Myocyte (in vitro differentiated cells): ENCODE measurements around the gene CSF1. TPM values are rescaled to one million over a fixed set of nuclear protein-coding genes. Genes with fewer than 3 reads are reported as not detected.

Source experiments
- DNase-seq: peaks from one replicate; pipeline ENCODE4 v3.0.0-alpha.2; 2012; ENCODE audit warnings: low read depth
- total RNA-seq: library from RNA; depleted of rRNA; stranded (reverse); fragments of >200 nt; gene quantifications from 2 replicates; pipeline ENCODE4 v1.2.3, GENCODE V29; 2014

CSF1 gene
- total RNA-seq, 1 donor from 2014 or later, result 33.8 TPM

DNA sequence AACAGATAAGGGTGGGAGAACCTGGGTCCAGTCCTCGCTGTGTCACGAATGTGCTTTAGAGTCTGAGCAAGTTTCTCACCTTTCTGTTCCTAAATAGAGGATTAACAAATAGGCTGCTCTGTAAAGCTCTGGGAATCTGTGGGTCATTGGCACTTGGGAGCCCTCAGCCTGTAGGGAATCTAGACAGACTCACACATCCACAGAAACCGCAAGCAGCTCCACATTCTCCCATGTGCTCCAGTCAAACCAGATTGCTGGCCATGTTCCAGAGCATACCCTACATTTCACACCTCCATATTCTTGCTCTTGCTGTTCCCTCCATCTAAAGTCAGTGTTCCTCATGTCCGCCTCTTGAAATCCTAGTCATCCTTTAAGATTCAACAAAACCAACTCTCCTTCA, 66.1 kb downstream of the CSF1 start:
- no peak for DNase-seq

DNA sequence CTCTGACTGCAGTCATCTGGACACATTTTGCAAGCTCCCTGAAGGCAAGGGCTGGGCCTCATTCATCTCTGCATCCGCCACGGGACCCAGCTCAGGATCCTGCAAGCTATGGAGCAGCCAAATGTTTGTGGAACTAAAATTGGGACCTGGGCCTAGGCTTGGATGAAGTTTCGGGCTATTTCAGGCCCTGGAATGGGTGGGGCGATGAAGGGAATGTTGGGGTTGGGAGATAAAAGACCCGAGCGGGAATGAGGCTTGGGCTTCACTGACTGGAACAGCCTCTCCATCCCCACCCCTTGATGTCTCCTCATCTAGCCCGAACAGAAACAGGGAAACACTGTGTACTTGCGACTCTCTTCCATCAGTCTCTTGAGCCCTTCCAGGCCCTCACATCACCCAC, 66.6 kb downstream of the CSF1 start:
- peak; percentile 18 for DNase-seq

DNA sequence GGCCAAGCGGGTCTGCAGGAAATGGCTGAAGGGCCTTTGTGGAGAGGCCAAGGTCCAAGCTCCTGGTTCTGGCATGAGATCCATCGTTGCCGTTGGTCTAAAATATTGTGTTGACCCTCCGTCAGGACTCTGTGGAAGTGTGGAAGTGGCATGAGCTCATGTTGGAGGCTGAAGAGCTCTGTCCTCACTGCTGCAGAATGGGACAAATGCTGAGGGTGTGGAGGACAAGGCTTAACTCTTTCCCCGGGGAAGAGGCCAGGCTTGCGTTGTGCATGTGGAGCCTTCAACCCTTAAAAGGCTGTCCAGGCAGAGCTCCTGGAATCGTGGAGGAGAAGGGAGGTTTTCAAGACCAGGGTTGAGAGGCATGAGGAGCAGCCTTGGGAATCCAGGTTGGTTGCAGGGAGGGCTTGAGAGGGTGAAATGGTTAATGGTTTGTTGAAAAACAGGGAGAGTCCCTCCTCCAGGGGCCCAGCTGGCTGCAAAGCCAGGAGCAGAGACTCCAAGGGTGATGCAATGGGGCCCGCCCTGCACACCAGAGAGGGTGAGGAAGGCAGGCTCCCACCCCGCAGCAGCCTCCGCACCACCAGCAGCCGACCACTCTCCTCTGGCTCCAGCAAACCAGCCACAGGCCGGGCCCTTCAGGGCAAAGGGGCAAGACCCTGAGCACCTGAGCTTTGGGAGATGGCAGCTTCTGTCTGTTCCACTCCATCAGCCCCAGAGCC, 67.2 kb downstream of the CSF1 start:
- DNase-seq, result no peak

DNA sequence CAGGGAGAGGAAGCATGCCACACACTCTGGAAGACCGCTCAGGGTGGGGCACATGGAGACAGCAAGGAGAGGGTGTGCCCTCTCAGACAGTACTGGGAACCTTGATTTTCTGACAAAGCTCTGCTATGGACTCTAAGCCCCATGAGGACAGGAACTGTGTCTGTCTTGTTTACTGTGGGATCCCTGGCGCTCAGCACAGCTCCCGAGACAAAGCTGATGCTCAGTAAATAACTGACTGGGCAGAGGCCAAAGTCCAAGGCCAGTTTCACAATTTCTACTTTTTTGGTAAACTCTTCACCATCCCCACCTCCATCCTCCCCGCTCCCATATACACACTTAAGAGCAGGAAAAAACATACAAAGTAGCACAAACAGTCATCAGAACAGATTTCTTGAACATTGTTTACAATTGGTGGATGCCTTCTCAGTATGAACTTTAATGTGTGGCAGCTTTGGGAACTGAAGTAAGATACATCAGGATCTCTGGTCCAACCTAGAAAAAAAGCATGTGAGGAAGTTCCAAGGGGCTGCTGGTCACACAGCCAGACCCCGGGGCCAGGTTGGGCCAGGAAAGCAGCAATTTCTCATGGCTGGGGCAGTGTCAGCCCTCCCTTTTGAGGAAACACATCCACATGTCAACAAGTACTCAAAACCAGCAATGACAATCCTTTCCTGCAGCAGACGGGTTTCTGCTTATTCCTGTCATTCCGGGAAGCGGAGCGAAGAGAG, 68.3 kb downstream of the CSF1 start:
- DNase-seq, result no peak

DNA sequence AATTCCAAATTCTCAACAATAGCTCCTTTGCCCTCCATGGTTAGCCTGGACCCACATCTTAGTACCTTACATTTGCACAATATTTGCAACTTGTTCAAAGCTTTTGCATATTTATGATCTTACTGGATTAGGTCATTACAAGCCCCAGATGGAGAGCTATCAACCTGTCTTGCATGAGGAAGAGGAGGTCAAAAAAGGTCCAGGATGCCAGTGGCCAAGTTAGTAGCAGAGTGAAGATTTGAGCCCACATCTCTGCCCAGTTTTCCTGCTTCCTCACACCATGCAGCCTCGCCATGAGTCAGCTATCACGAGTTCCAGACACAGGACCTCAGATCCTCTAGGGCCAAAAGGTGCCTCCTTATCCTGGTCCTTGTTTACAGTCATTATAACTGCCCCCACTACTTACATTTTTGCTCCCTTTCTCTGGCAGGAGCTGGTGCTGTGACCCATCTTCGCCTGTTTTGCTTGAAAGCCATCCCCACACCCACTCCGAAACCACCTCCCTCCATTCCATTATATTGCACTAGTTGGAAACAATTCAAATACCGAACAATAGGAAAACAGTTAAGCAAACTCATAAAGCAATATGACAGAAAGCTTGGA, 68.9 kb downstream of the CSF1 start:
- DNase-seq, result peak; percentile 26

Other genes starting within 250 kb of the CSF1 start
- gene GSTM2, start 242.8 kb upstream of the CSF1 start, total RNA-seq, result 22.6 and 28.5 TPM in 2 replicates
- 0.48 and 0.83 TPM in 2 replicates for gene GSTM1, start 223.0 kb upstream of the CSF1 start, total RNA-seq
- not detected in 2 replicates for gene GSTM5, start 198.6 kb upstream of the CSF1 start, total RNA-seq
- 11.5 and 20.6 TPM in 2 replicates for gene GSTM3, start 169.8 kb upstream of the CSF1 start, total RNA-seq
- gene EPS8L3, start 146.9 kb upstream of the CSF1 start, total RNA-seq, result not detected in 2 replicates
- gene AHCYL1, start 73.9 kb downstream of the CSF1 start, total RNA-seq, result 36.3 and 41.5 TPM in 2 replicates
- 50.9 and 53.1 TPM in 2 replicates for gene STRIP1, start 123.8 kb downstream of the CSF1 start, total RNA-seq
- not detected in 2 replicates for gene ALX3, start 159.8 kb downstream of the CSF1 start, total RNA-seq
- gene UBL4B, start 201.6 kb downstream of the CSF1 start, total RNA-seq, result not detected in 2 replicates
- 0.37 and 0.47 TPM in 2 replicates for gene SLC6A17, start 239.6 kb downstream of the CSF1 start, total RNA-seq